Activated gamma-delta T cell (primary cell): ENCODE measurements around the gene ERG.

ENCODE experiments used
- DNase-seq: peaks from one replicate; lab custom pipeline; 2025; lab: John Stamatoyannopoulos, UW

Gene ERG

GRCh38 chr21:38330666-38331065, 167.6 kb downstream of the ERG start:
- no peak for DNase-seq
